Measurements from ENCODE around the gene KCNK17.

DNA sequence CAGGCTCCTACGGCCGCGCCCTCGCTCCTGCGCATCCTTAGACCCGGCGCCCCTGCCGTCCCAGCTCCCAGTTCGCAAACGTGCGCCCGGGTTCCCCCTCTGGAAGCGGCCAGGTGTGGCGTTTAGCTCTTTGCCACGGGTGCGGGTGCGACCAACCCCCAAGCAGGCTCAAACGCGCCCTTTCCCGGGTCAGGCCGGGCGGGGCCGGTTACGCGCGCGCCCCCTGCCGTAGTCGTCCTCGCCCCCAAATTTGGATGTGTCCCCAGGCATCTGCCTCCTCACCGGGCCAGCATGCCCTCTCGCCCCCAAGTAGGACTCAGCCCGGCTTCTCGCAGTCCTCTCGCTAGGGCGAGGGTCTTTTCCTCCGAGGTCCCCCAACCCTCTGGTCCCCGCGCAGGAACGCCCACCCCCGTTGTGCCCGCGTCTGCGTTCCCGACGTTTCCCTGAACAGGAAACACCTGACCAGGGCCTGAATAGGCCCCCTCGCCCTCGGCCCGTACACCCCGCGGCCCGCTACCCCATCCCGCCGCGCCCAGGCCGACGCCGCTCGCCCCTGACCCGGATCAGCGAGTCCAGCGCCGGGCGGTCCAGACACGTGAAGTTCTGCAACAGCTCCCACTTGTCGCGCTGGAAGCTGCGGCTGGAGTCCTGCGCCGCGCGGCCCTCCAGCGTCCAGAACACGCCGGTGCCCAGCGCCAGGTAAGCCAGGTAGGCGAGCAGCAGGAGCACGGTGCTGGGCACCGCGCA is 520 bp downstream of the KCNK17 start:
- TF ChIP-seq POLR2AphosphoS5 (IDR thresholded peaks at IDR 0.05; ENCODE audit: low read depth, low read length) (no peak), TAF1 (IDR thresholded peaks at IDR 0.05; ENCODE audit: borderline replicate concordance, low read depth, low read length) (no peak), POLR2A (IDR thresholded peaks at IDR 0.05; ENCODE audit: low read depth, low read length) (no peak)

Measured in GM12892 (cell line).